ENCODE measurements around the gene TLCD3A.
A peak's percentile ranks its signal among the peaks of the same experiment; 100 is the strongest.

Gene TLCD3A

GRCh38 chr17:732902-733720 lies 715 bp downstream of the TLCD3A start:
- Histone ChIP-seq H3K27ac (ENCODE audit: low read length, poor library complexity, severe bottlenecking) (peak overlapping the region; percentile 22), H3K14ac (ENCODE audit: low read length in 2 of 2) (peak overlapping the region; percentile 51 to 65)

GRCh38 chr17:733743-734142 lies 1.3 kb downstream of the TLCD3A start:
- H3K27me3 ChIP-seq (ENCODE audit: control insufficient read depth in 1 of 2, insufficient read depth in 1 of 2, low read length in 2 of 2) = no peaks in the 10 kb centered on the region
- no peak for DNase-seq
- H3K79me1 ChIP-seq (replicated peaks; ENCODE audit: low read length, poor library complexity, severe bottlenecking) = peaks cover 14% of the 10 kb centered on the region

More at GRCh38 chr17:732902-733720, 715 bp downstream of the TLCD3A start:
- peak overlapping the region in 1 of 2 experiments; percentile 85 for H3K4ac ChIP-seq (ENCODE audit: low read depth in 1 of 2, low read length in 2 of 2)
- H2BK12ac ChIP-seq (ENCODE audit: low read length in 2 of 2) = peak overlapping the region in 1 of 2 experiments; percentile 22
- peak overlapping the region in 1 of 2 experiments; percentile 27 for H3K23ac ChIP-seq (ENCODE audit: low read length in 2 of 2)
- peak; percentile 56 for DNase-seq
- 7% methylated on average over 52 of the region's 57 CpGs for WGBS
- no peaks in the 10 kb centered on the region for H3K27me3 ChIP-seq (ENCODE audit: control insufficient read depth in 1 of 2, insufficient read depth in 1 of 2, low read length in 2 of 2)
- no peak overlapping the region for H2AK5ac ChIP-seq (ENCODE audit: low read length, severe bottlenecking)
- H3K4me1 ChIP-seq (ENCODE audit: control insufficient read depth, insufficient read depth, low read depth, low read length) = peaks cover 12% of the 10 kb centered on the region
- peak overlapping the region; percentile 68 for H2AFZ ChIP-seq (ENCODE audit: low read depth, low read length)
- H3K9ac ChIP-seq (ENCODE audit: low read length) = peak overlapping the region; percentile 82
- peaks cover 4 to 27% of the 10 kb centered on the region in 2 experiments for H3K36me3 ChIP-seq (ENCODE audit: control insufficient read depth in 1 of 2, insufficient read depth in 2 of 2, low read depth in 1 of 2, low read length in 2 of 2)
- peak overlapping the region; percentile 79 for H4K8ac ChIP-seq (ENCODE audit: low read length)
- H3K4me2 ChIP-seq (ENCODE audit: low read length, poor library complexity, severe bottlenecking) = peak overlapping the region; percentile 75
- peak overlapping the region; percentile 91 for H2BK15ac ChIP-seq (ENCODE audit: low read depth, poor library complexity, severe bottlenecking)
- H3K79me1 ChIP-seq (replicated peaks; ENCODE audit: low read length, poor library complexity, severe bottlenecking) = peaks cover 10% of the 10 kb centered on the region
- peak overlapping the region; percentile 49 to 98 for H3K18ac ChIP-seq (ENCODE audit: low read depth in 1 of 2, low read length in 2 of 2)
- H4K91ac ChIP-seq (ENCODE audit: low read length) = peak overlapping the region; percentile 90
- H3K4me3 ChIP-seq (ENCODE audit: insufficient read depth in 1 of 2, low read depth in 1 of 2, low read length in 2 of 2) = peak overlapping the region; percentile 82 to 85
- H2BK5ac ChIP-seq (ENCODE audit: low read depth, low read length, poor library complexity, severe bottlenecking) = no peak overlapping the region
- no peaks in the 10 kb centered on the region for H3K9me3 ChIP-seq (ENCODE audit: control insufficient read depth, low read length)
- no peak overlapping the region for H2BK120ac ChIP-seq (ENCODE audit: low read depth, low read length)

GRCh38 chr17:737561-738113 lies 5.2 kb downstream of the TLCD3A start:
- Histone ChIP-seq H3K27ac (ENCODE audit: low read length, poor library complexity, severe bottlenecking) (no peak overlapping the region), H3K9me3 (ENCODE audit: control insufficient read depth, low read length) (no peaks in the 10 kb centered on the region), H3K4me2 (ENCODE audit: low read length, poor library complexity, severe bottlenecking) (no peak overlapping the region), H3K14ac (ENCODE audit: low read length in 2 of 2) (no peak overlapping the region), H2BK120ac (ENCODE audit: low read depth, low read length) (no peak overlapping the region), H4K91ac (ENCODE audit: low read length) (no peak overlapping the region), H3K23ac (ENCODE audit: low read length in 2 of 2) (no peak overlapping the region), H2BK15ac (ENCODE audit: low read depth, poor library complexity, severe bottlenecking) (no peak overlapping the region), H3K4ac (ENCODE audit: low read depth in 1 of 2, low read length in 2 of 2) (no peak overlapping the region), H3K4me1 (ENCODE audit: control insufficient read depth, insufficient read depth, low read depth, low read length) (peaks cover 8% of the 10 kb centered on the region), H2AFZ (ENCODE audit: low read depth, low read length) (no peak overlapping the region), H3K36me3 (ENCODE audit: control insufficient read depth in 1 of 2, insufficient read depth in 2 of 2, low read depth in 1 of 2, low read length in 2 of 2) (peaks cover 32 to 68% of the 10 kb centered on the region in 2 experiments), H3K4me3 (ENCODE audit: insufficient read depth in 1 of 2, low read depth in 1 of 2, low read length in 2 of 2) (no peak overlapping the region), H2AK5ac (ENCODE audit: low read length, severe bottlenecking) (no peak overlapping the region), H3K27me3 (ENCODE audit: control insufficient read depth in 1 of 2, insufficient read depth in 1 of 2, low read length in 2 of 2) (no peaks in the 10 kb centered on the region), H3K79me1 (replicated peaks; ENCODE audit: low read length, poor library complexity, severe bottlenecking) (peaks cover 18% of the 10 kb centered on the region), H3K9ac (ENCODE audit: low read length) (no peak overlapping the region), H2BK12ac (ENCODE audit: low read length in 2 of 2) (no peak overlapping the region), H2BK5ac (ENCODE audit: low read depth, low read length, poor library complexity, severe bottlenecking) (no peak overlapping the region), H4K8ac (ENCODE audit: low read length) (no peak overlapping the region), H3K18ac (ENCODE audit: low read depth in 1 of 2, low read length in 2 of 2) (no peak overlapping the region)
- DNase-seq = no peak
- 93% methylated on average over 13 of the region's 13 CpGs for WGBS

More at GRCh38 chr17:733743-734142, 1.3 kb downstream of the TLCD3A start:
- Histone ChIP-seq H3K18ac (ENCODE audit: low read depth in 1 of 2, low read length in 2 of 2) (no peak overlapping the region), H3K14ac (ENCODE audit: low read length in 2 of 2) (no peak overlapping the region), H3K27ac (ENCODE audit: low read length, poor library complexity, severe bottlenecking) (no peak overlapping the region), H3K36me3 (ENCODE audit: control insufficient read depth in 1 of 2, insufficient read depth in 2 of 2, low read depth in 1 of 2, low read length in 2 of 2) (peaks cover 9 to 33% of the 10 kb centered on the region in 2 experiments), H2AK5ac (ENCODE audit: low read length, severe bottlenecking) (no peak overlapping the region), H3K4ac (ENCODE audit: low read depth in 1 of 2, low read length in 2 of 2) (no peak overlapping the region), H4K91ac (ENCODE audit: low read length) (no peak overlapping the region), H3K4me3 (ENCODE audit: insufficient read depth in 1 of 2, low read depth in 1 of 2, low read length in 2 of 2) (peak overlapping the region in 1 of 2 experiments; percentile 82), H2BK5ac (ENCODE audit: low read depth, low read length, poor library complexity, severe bottlenecking) (no peak overlapping the region), H3K9ac (ENCODE audit: low read length) (peak overlapping the region; percentile 82), H3K4me2 (ENCODE audit: low read length, poor library complexity, severe bottlenecking) (peak overlapping the region; percentile 75), H3K23ac (ENCODE audit: low read length in 2 of 2) (no peak overlapping the region), H2AFZ (ENCODE audit: low read depth, low read length) (no peak overlapping the region), H3K4me1 (ENCODE audit: control insufficient read depth, insufficient read depth, low read depth, low read length) (peaks cover 12% of the 10 kb centered on the region), H3K9me3 (ENCODE audit: control insufficient read depth, low read length) (no peaks in the 10 kb centered on the region), H2BK15ac (ENCODE audit: low read depth, poor library complexity, severe bottlenecking) (no peak overlapping the region), H2BK12ac (ENCODE audit: low read length in 2 of 2) (no peak overlapping the region), H2BK120ac (ENCODE audit: low read depth, low read length) (no peak overlapping the region), H4K8ac (ENCODE audit: low read length) (no peak overlapping the region)
- WGBS = 84% methylated on average over 10 of the region's 10 CpGs
